Kidney (tissue), 14 donors: ENCODE data around the gene TCF4. TPM values are rescaled to one million over a fixed set of nuclear protein-coding genes. Genes with fewer than 3 reads are reported as not detected.
A peak's percentile ranks its signal among the peaks of the same experiment; 100 is the strongest.

Source experiments
- DNase-seq, 5 donors: peaks; one replicate each; pipeline ENCODE4 v3.0.0-alpha.2; 2013 to 2020
- FAIRE-seq: peaks from 2 replicates; lab custom pipeline; 2012; peaks lifted over from hg19 to GRCh38; lab: Jason Lieb, UNC
- H3K27ac ChIP-seq, 2 donors: one replicate each; pipeline ENCODE4 v1.7.0; 2013; ENCODE audit warnings: low read depth in 2 of 2, low read length in 2 of 2, inconsistent platforms in 1 of 2
- H3K27me3 ChIP-seq: one replicate; pipeline ENCODE4 v1.7.1; 2013; ENCODE audit warnings: low read length, inconsistent platforms; ENCODE audit not compliant: control insufficient read depth, insufficient read depth
- H3K36me3 ChIP-seq, 3 donors: one replicate each; pipeline versions ENCODE4 v1.7.0 to v1.7.1; 2013; ENCODE audit warnings: low read length in 3 of 3, control low read depth in 1 of 3, inconsistent platforms in 1 of 3; ENCODE audit not compliant: insufficient read depth in 3 of 3, control insufficient read depth in 2 of 3
- H3K4me1 ChIP-seq, 3 donors: one replicate each; pipeline versions ENCODE4 v1.7.0 to v1.7.1; 2013; ENCODE audit warnings: low read length in 3 of 3, inconsistent platforms in 1 of 3, low read depth in 1 of 3; ENCODE audit not compliant: control insufficient read depth in 2 of 3, insufficient read depth in 2 of 3
- H3K4me3 ChIP-seq, 3 donors: one replicate each; pipeline versions ENCODE4 v1.7.0 to v1.8.1; 2013; ENCODE audit warnings: low read length in 3 of 3, control low read depth in 1 of 3, inconsistent platforms in 1 of 3
- H3K9ac ChIP-seq, 3 donors: one replicate each; pipeline versions ENCODE4 v1.7.0 to v1.7.1; 2013; ENCODE audit warnings: low read length in 3 of 3, control low read depth in 1 of 3, inconsistent platforms in 1 of 3
- H3K9me3 ChIP-seq, 3 donors: one replicate each; pipeline versions ENCODE4 v1.7.0 to v1.7.1; 2013; ENCODE audit warnings: low read length in 3 of 3, control low read depth in 1 of 3, inconsistent platforms in 1 of 3; ENCODE audit not compliant: control insufficient read depth in 2 of 3, insufficient read depth in 1 of 3
- intact Hi-C: fragments of 100-400 bp; cut with DNase I; formaldehyde crosslinking; loops from one replicate; pipeline ENCODE4 v1.11.1; 2022
- polyA plus RNA-seq: library from polyadenylated mRNA; stranded (reverse); fragments of 350-450 nt; fragmentation: Illumina TruSeq; extraction: RNeasy Lipid Tissue Mini Kit (QIAGEN cat#74804); gene quantifications from one replicate; pipeline ENCODE4 v1.2.3, GENCODE V29; 2014; ENCODE audit warnings: low read depth, low replicate concordance; ENCODE audit not compliant: insufficient read depth
- total RNA-seq: library from RNA; stranded (reverse); fragmentation: NEBNext Ultra II Directional; extraction: Animal tissue kit (Norgen Biotek cat#: 25700); gene quantifications from one replicate; pipeline ENCODE4 v1.2.1, GENCODE V29; 2021
- TF ChIP-seq, protein P1 (sequence below): IDR thresholded peaks from 3 replicates; pipeline ENCODE4 v1.5.1; 2012; ENCODE audit warnings: mild to moderate bottlenecking, moderate library complexity, borderline replicate concordance; ENCODE audit not compliant: insufficient read depth; ENCODE audit errors: extremely low read depth
- donor health status: control.
- donor health status: control.
- donor health status: control.
- donor health status: control.
- donor health status: control.
- donor health status: DM: yes; HTN: yes; CAD: no.
- donor health status: Normal renal cell carcinoma (clear cell type).

The TCF4 gene
- total and polyA plus RNA-seq, 2 donors from 2014 or later: 4.4 to 60.3 TPM

DNA sequence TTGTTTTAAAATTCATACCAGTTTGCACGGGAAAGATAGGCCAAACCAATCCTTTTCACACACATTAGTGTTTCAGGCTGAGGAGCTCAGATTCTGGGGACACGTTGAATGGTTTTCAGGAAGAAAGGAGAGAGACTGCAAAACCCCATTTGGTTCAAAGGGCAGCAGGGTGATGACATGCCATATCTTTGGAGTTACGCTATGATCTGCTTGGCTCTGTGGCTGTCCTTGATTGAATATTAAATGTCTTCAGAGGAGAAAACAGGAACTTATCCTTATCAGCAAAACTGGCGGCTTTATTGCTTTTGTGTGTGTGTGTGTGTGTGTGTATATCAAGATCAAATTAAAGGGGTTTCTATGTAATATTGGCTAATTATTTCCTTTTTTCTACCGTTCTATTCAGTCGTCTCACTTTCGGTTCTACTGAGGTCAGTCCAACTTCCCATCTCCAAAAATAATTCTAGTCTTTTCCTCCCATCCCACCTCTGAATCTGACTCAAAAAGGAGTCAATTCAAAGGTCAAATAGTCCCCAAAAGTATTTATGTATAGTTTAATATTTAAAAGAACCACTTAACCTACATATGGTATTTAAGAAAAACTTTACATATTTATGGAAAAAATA, 335.8 kb downstream of the TCF4 start:
- H3K27ac ChIP-seq: peak overlapping the region in 1 of 2 donors; percentile 42
- H3K9ac ChIP-seq: no peak overlapping the region
- no peak for FAIRE-seq

DNA sequence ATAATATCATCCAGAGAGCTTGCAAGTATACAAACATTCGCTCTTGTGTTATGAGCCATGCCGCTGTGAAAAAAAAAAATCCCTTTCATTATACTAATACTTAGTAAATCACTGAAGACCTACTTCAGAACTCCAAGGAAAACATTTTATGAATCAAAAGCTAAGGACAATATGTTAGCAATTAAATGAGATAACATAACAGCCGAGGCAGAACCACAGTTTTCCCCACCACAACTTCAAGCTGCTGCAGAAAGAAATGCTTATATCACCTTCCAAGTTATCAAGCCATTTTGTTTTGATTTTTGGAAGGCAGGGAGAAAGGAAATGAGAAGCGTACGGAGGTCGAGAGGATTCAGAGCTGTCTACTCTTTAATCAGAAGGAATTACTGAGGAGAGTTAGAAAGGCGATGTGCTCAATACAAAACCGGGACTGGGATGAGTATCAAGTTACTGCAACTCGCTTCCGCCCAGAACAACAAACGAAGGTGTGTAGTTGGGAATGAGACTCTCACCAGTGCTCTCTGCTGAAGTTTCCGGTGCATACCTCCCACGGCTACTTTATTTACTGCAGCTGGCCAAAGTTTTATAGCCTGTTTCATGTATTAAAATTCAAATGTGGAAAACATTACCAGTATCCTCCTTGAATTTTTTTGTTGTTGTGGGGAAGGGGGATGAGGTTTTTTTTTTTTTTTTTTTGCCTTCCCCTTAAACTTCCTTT, 336.6 kb downstream of the TCF4 start:
- peak overlapping the region in 1 of 2 donors; percentile 42 for H3K27ac ChIP-seq
- no peak overlapping the region for H3K9ac ChIP-seq
- TF ChIP-seq, protein P1, sequence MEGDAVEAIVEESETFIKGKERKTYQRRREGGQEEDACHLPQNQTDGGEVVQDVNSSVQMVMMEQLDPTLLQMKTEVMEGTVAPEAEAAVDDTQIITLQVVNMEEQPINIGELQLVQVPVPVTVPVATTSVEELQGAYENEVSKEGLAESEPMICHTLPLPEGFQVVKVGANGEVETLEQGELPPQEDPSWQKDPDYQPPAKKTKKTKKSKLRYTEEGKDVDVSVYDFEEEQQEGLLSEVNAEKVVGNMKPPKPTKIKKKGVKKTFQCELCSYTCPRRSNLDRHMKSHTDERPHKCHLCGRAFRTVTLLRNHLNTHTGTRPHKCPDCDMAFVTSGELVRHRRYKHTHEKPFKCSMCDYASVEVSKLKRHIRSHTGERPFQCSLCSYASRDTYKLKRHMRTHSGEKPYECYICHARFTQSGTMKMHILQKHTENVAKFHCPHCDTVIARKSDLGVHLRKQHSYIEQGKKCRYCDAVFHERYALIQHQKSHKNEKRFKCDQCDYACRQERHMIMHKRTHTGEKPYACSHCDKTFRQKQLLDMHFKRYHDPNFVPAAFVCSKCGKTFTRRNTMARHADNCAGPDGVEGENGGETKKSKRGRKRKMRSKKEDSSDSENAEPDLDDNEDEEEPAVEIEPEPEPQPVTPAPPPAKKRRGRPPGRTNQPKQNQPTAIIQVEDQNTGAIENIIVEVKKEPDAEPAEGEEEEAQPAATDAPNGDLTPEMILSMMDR: no peak
- DNase-seq (peak in 4 of 5 donors; percentile 50 to 89 (median 79)), FAIRE-seq (no peak)
- H3K27me3 ChIP-seq: no peaks in the 10 kb centered on the region
- peak overlapping the region in 1 of 3 donors; percentile 30 for H3K4me3 ChIP-seq
- no peaks in the 10 kb centered on the region for H3K9me3 ChIP-seq
- no peaks in the 10 kb centered on the region for H3K36me3 ChIP-seq
- peaks cover 0 to 5% (median under 1%) of the 10 kb centered on the region in 3 donors for H3K4me1 ChIP-seq
- intact Hi-C loops: no loop called here

More for the DNA sequence above, 335.8 kb downstream of the TCF4 start:
- Histone ChIP-seq H3K4me3 (no peak overlapping the region), H3K36me3 (no peaks in the 10 kb centered on the region), H3K9me3 (no peaks in the 10 kb centered on the region), H3K4me1 (peaks cover 0 to 5% (median 2%) of the 10 kb centered on the region in 3 donors), H3K27me3 (no peaks in the 10 kb centered on the region)
- DNase-seq: peak in 2 of 5 donors; percentile 40 to 47
- TF ChIP-seq, protein P1: no peak
- intact Hi-C loops: no loop called here

DNA sequence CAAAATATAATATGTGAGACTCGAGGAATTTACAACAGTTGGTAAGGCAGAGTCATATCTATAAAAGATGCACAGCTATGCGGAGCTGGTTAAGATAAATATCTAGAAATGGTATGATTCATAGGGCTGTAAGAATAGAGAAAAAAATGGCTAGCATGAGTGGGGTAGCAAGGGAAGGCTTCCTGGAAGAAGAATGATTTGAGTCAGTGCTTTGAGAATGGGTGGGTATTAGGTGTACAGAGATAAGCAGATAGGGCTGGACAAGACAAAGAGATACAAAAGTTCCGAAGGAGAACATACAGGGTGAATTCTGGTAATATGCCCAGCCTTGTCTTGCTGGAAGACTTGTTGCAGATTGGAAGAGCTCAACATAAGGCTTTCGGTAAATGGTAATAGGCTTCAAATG, 337.2 kb downstream of the TCF4 start:
- FAIRE-seq: no peak
- H3K27me3 ChIP-seq: no peaks in the 10 kb centered on the region
- no peak overlapping the region for H3K9ac ChIP-seq
- H3K4me1 ChIP-seq: peaks cover 0 to 5% (median 0%) of the 10 kb centered on the region in 3 donors
- H3K36me3 ChIP-seq: no peaks in the 10 kb centered on the region
- no peak overlapping the region for H3K4me3 ChIP-seq
- DNase-seq: no peak
- TF ChIP-seq, protein P1: no peak
- intact Hi-C loops: no loop called here
- H3K9me3 ChIP-seq: no peaks in the 10 kb centered on the region
- H3K27ac ChIP-seq: no peak overlapping the region
